ENCODE results near the gene ISG15. TPM values are rescaled to one million over a fixed set of nuclear protein-coding genes. Genes with fewer than 3 reads are reported as not detected.
"Not testable (repeated sequence)": the region's sequence is repeated elsewhere in the genome, so short reads cannot be mapped to it uniquely, and the experiment has no call there.

Gene ISG15
- total RNA-seq, 1 donor from 2014 or later: 518 TPM

DNA sequence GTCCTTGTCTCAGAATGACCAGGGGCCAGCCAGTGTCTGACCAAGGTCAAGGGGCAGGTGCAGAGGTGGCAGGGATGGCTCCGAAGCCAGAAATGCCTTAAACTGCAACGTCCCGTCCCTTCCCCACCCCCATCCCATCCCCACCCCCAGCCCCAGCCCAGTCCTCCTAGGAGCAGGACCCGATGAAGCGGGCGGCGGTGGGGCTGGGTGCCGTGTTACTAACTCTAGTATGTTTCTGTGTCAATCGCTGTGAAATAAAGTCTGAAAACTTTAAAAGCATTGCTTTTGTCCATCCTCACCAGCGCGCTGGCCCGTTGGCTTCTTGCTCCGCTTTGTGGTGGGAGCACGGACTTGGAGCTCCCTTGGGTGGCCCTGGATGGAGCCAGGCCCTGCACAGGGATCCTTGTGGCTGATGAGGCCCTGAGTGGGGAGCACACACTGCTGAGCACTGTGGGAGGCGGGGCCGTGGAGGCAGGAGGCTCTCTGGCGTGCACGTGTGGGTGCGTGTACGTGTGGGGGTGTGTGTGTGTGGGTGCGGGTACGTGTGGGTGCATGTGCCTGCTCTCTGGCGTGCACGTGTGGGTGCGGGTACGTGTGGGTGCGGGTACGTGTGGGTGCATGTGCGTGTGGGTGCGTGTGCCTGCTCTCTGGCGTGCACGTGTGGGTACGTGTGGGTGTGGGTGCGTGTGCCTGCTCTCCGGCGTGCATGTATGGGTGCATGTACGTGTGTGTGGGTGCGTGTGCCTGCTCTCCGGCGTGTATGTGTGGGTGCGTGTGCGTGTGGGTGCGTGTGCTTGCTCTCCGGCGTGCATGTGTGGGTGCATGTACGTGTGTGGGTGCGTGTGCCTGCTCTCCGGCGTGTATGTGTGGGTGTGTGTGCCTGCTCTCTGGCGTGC lies 42.8 kb downstream of the ISG15 start:
- DNase-seq (ENCODE audit: extremely low read depth, low read depth, low spot score): no peak

DNA sequence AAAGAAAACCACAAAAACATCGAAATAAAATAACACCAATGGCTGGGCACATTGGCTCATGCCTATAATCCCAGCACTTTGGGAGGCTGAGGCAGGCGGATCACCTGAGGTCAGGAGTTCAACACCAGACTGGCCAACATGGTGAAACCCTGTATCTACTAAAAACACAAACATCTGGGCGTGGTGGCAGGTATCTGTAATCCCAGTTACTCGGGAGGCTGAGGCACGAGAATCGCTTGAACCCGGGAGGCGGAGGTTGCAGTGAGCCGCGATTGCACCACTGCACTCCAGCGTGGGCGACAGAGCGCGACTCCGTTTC lies 44.4 kb downstream of the ISG15 start:
- not testable (repeated sequence) for DNase-seq (ENCODE audit: extremely low read depth, low read depth, low spot score)

GRCh38 chr1:1058088-1058905 lies 45.0 kb downstream of the ISG15 start:
- no peak for DNase-seq (ENCODE audit: extremely low read depth, low read depth, low spot score)

- no peak for DNase-seq (ENCODE audit: extremely low read depth, low read depth, low spot score)
These were observed 45.7 kb downstream of the ISG15 start for GRCh38 chr1:1058921-1059493.

DNA sequence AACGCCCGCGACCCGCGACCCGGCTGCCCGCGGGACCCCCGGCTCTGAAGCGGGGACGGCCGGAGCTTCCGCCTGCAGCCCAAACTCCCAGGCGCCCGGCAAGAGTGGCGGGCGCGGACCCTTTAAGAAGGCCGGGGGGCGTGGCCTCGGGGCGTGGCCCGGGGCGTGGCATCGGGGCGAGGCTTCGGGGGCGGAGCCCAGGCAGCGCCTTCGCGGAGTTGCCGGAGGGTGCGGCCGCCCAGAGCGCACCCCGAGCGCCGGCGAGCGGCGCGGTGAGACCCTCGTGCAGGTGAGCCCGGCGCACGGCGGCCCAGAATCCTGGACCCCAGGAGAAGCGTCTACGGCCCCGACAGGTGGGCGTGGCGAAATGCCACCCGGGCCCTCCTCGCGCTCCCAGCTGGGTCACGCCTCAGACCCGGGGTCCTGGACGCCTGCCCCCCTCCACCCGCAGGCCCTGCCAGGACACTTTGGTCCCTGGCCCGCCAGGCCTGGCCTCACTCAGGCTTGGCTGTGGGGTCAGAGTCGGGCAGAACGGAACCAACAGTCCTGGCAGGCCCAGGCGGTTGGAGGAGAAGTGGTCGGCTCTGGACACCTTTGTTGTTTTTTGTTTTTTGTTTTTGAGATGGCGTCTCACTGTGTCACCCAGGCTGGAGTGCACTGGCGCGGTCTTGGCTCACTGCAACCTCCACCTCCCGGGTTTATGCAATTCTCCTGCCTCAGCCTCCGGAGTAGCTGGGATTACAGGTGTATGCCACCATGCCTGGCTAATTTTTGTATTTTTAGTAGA lies 46.4 kb downstream of the ISG15 start:
- DNase-seq (ENCODE audit: extremely low read depth, low read depth, low spot score): no peak

- DNase-seq (ENCODE audit: extremely low read depth, low read depth, low spot score): no peak
These were observed 47.1 kb downstream of the ISG15 start for GRCh38 chr1:1060281-1061000.

GRCh38 chr1:1061682-1062345 lies 48.5 kb downstream of the ISG15 start:
- DNase-seq (ENCODE audit: extremely low read depth, low read depth, low spot score): no peak

DNA sequence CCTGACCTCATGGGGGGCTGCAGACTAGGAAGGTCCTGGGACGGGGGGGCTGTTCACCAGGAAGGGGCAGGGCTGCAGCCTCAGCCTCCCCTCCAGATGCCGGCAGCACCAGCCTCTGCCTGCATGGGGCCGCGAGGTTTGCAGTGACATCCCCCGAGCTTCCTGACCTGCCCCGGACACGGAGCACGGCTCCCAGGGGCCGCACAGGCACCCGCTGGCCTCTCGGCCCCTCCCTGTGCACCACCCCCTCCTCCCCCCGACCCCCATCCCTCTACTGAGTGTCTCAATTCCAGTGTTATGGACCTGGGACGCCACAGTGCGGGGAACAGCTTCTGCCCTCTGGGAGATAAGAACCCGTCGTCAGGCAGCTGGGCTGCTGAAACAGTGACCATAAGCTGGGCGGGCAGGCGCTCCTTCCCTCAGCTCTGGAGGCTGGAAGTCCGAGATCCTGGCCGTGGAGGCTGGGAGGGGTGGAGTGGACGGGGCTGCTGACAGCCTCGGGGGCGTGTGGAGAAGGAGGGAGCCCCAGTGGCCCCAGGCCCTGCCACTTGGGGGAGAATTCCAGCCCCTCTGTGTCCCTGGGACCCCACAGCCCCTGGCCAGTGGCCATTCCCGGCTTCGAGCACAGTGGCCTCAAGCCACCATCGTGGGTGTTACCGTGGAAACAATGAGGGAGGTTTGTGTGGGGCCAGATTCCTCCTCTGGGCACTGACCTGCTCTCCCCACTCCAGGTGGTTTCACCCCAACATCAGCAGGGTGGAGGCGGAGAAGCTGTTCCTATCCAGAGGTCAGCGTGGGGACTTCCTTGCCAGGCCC lies 49.3 kb downstream of the ISG15 start:
- DNase-seq (ENCODE audit: extremely low read depth, low read depth, low spot score): no peak

- DNase-seq (ENCODE audit: extremely low read depth, low read depth, low spot score): no peak
These were observed 50.1 kb downstream of the ISG15 start for GRCh38 chr1:1063261-1063944.

Other genes with a start within 250 kb of the ISG15 start
- gene SAMD11, start 89.6 kb upstream of the ISG15 start, total RNA-seq: 2.0 TPM in 1 of 2 replicates, not detected in the other
- gene NOC2L, start 54.2 kb upstream of the ISG15 start, total RNA-seq: 73.8 and 73.9 TPM in 2 replicates
- gene KLHL17, start 52.9 kb upstream of the ISG15 start, total RNA-seq: 11.7 and 21.1 TPM in 2 replicates
- gene PLEKHN1, start 47.0 kb upstream of the ISG15 start, total RNA-seq: 1.4 and 2.0 TPM in 2 replicates
- not detected in 2 replicates for gene PERM1, start 31.4 kb upstream of the ISG15 start, total RNA-seq
- gene HES4, start 13.4 kb upstream of the ISG15 start, total RNA-seq: 90.3 and 219 TPM in 2 replicates
- 306 and 382 TPM in 2 replicates for gene AGRN, start 6.6 kb downstream of the ISG15 start, total RNA-seq
- gene RNF223, start 60.8 kb downstream of the ISG15 start, total RNA-seq: not detected in 2 replicates
- gene C1orf159, start 102.6 kb downstream of the ISG15 start, total RNA-seq: 13.5 and 32.1 TPM in 2 replicates
- not detected in 2 replicates for gene TTLL10, start 160.4 kb downstream of the ISG15 start, total RNA-seq
- gene TNFRSF18, start 193.1 kb downstream of the ISG15 start, total RNA-seq: 0.58 TPM in 1 of 2 replicates, not detected in the other
- 5.6 and 58.5 TPM in 2 replicates for gene TNFRSF4, start 200.7 kb downstream of the ISG15 start, total RNA-seq
- gene SDF4, start 218.5 kb downstream of the ISG15 start, total RNA-seq: 272 and 308 TPM in 2 replicates
- gene B3GALT6, start 218.7 kb downstream of the ISG15 start, total RNA-seq: 47.9 and 63.4 TPM in 2 replicates
- gene C1QTNF12, start 233.2 kb downstream of the ISG15 start, total RNA-seq: 0.76 and 1.7 TPM in 2 replicates